Smooth muscle cell (in vitro differentiated cells): ENCODE measurements around the gene SRC. TPM values are rescaled to one million over a fixed set of nuclear protein-coding genes. Genes with fewer than 3 reads are reported as not detected.

Experiments used
- DNase-seq: peaks from one replicate; lab custom pipeline; 2025; ENCODE audit not compliant: unreplicated experiment; lab: John Stamatoyannopoulos, UW
- H2AFZ ChIP-seq: fragments of 200-600 bp; sonication (generic); 2 replicates; pipeline ENCODE4 v1.6.0; 2016; ENCODE audit warnings: antibody characterized with exemption, low read depth, mild to moderate bottlenecking
- H3F3A ChIP-seq: fragments of 200-600 bp; sonication (generic); 2 replicates; pipeline ENCODE4 v1.6.0; 2017; ENCODE audit warnings: antibody characterized with exemption, low read depth
- H3K27ac ChIP-seq: fragments of 200-600 bp; sonication (generic); 2 replicates; pipeline ENCODE4 v1.5.1; 2016; ENCODE audit warnings: low read depth, mild to moderate bottlenecking
- H3K27me3 ChIP-seq: fragments of 200-600 bp; sonication (generic); 2 replicates; pipeline ENCODE4 v1.6.1; 2016; ENCODE audit warnings: low read depth, mild to moderate bottlenecking
- H3K36me3 ChIP-seq: fragments of 200-600 bp; sonication (generic); 2 replicates; pipeline ENCODE4 v1.5.1; 2016; ENCODE audit warnings: low read depth
- H3K4me1 ChIP-seq: fragments of 200-600 bp; sonication (generic); 2 replicates; pipeline ENCODE4 v1.5.1; 2016; ENCODE audit warnings: low read depth
- H3K4me2 ChIP-seq: fragments of 200-600 bp; sonication (generic); 2 replicates; pipeline ENCODE4 v1.6.0; 2016; ENCODE audit warnings: mild to moderate bottlenecking
- H3K4me3 ChIP-seq: fragments of 200-600 bp; sonication (generic); 2 replicates; pipeline ENCODE4 v1.5.1; 2016; ENCODE audit warnings: mild to moderate bottlenecking
- H3K79me2 ChIP-seq: fragments of 200-600 bp; sonication (generic); 2 replicates; pipeline ENCODE4 v1.6.0; 2016; ENCODE audit warnings: low read depth, mild to moderate bottlenecking
- H3K9ac ChIP-seq: fragments of 200-600 bp; sonication (generic); 2 replicates; pipeline ENCODE4 v1.6.0; 2016; ENCODE audit warnings: low read depth
- H3K9me3 ChIP-seq: fragments of 200-600 bp; sonication (generic); replicated peaks from 2 replicates; pipeline ENCODE4 v1.5.1; 2016; ENCODE audit warnings: low read depth
- H4K20me1 ChIP-seq: fragments of 200-600 bp; sonication (generic); 2 replicates; pipeline ENCODE4 v1.6.0; 2016; ENCODE audit warnings: low read depth
- whole genome bisulfite sequencing: methylation state at CpG from one replicate; pipeline ENCODE4 v1.1.7; 2016; ENCODE audit warnings: low lambda C conversion rate; 5-methylcytosine and 5-hydroxymethylcytosine counted together
- polyA plus RNA-seq: library from polyadenylated mRNA; unstranded; fragments of >200 nt; fragmentation: Nextera tagmentation; extraction: Ambion mirVana; gene quantifications from 2 replicates; pipeline ENCODE4 v1.2.1, GENCODE V29; 2016
- total RNA-seq: library from RNA; depleted of rRNA; stranded (reverse); fragments of >200 nt; gene quantifications from 2 replicates; pipeline ENCODE4 v1.2.3, GENCODE V29; 2014
- TF ChIP-seq, protein P1 (sequence below): fragments of 200-600 bp; sonication (generic); IDR thresholded peaks from 2 replicates; pipeline ENCODE4 v1.5.1; 2017; ENCODE audit warnings: borderline replicate concordance, mild to moderate bottlenecking, antibody characterized with exemption; ENCODE audit not compliant: insufficient read depth, poor library complexity, severe bottlenecking

SRC gene
- total and polyA plus RNA-seq, 2 experiments from 2014 or later: 26.0 to 36.5 TPM

DNA sequence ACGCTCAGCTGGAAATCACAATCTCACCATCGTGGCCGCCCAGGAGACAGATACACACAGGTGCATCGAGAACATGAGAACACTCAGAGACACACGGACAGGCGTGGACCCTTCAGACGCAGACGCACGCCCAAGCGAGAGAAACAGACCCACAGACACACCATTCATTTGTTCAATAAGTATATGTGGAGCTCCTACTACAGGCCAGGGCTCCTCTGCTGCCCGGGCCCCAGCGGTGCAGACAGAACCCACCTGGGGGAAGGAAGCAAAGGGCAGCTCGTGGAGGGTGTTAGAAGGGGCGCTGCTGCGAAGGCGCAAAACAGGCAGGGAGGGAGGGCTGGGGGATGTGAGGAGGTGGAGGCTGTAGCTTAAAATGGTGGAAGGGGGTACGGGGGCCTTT lies 39.2 kb downstream of the SRC start:
- Histone ChIP-seq H3K36me3 (no peaks in the 10 kb centered on the region), H3K27ac (no peak overlapping the region), H3K9me3 (no peaks in the 10 kb centered on the region), H3F3A (peaks cover 7% of the 10 kb centered on the region), H3K4me2 (no peak overlapping the region), H4K20me1 (peaks cover 9% of the 10 kb centered on the region), H3K4me3 (no peak overlapping the region), H2AFZ (no peak overlapping the region), H3K27me3 (no peaks in the 10 kb centered on the region), H3K4me1 (no peaks in the 10 kb centered on the region), H3K79me2 (peaks cover 19% of the 10 kb centered on the region), H3K9ac (no peak overlapping the region)
- TF ChIP-seq, protein P1, sequence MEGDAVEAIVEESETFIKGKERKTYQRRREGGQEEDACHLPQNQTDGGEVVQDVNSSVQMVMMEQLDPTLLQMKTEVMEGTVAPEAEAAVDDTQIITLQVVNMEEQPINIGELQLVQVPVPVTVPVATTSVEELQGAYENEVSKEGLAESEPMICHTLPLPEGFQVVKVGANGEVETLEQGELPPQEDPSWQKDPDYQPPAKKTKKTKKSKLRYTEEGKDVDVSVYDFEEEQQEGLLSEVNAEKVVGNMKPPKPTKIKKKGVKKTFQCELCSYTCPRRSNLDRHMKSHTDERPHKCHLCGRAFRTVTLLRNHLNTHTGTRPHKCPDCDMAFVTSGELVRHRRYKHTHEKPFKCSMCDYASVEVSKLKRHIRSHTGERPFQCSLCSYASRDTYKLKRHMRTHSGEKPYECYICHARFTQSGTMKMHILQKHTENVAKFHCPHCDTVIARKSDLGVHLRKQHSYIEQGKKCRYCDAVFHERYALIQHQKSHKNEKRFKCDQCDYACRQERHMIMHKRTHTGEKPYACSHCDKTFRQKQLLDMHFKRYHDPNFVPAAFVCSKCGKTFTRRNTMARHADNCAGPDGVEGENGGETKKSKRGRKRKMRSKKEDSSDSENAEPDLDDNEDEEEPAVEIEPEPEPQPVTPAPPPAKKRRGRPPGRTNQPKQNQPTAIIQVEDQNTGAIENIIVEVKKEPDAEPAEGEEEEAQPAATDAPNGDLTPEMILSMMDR: no peak
- WGBS: 97% methylated on average over 17 of the region's 17 CpGs
- no peak for DNase-seq

DNA sequence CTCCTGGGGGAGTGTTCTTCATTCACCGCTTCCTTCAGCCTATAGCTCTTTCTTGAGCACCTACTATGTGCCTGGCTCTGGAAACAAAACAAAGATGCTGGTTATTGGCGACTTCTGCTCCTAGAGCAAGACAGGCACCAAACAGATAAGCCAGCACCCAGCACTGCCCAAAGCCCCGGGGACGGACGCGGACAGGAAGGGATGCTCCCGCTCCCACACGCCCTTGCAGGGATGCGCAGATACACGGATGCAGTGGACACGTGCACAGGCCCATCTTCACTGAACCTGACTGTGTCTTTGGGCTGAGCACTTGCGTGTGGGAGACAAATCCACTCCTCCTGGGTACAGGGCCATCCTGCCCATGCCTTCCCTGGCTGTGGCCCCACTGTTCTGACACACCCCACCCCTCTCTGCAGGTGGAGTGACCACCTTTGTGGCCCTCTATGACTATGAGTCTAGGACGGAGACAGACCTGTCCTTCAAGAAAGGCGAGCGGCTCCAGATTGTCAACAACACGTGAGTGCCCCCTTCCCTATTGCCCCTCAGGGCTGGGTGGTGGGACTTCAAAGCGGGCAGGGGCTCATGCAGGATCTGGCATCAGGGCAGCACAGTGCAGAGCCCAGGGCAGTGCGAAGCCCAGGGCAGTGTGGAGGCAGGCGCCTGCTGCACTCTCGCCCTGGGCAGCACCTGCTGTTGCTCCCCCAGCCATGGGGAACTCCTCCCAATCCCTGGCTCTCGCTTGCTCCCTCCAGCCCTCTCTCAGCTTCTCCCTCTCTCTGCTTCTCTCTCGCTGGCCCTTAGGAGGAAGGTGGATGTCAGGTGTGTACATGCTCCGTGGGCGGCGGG lies 39.9 kb downstream of the SRC start:
- H4K20me1 ChIP-seq: peaks cover 6% of the 10 kb centered on the region
- peaks cover 12% of the 10 kb centered on the region for H3K79me2 ChIP-seq
- H3K4me3 ChIP-seq: no peak overlapping the region
- no peaks in the 10 kb centered on the region for H3K36me3 ChIP-seq
- no peaks in the 10 kb centered on the region for H3K27me3 ChIP-seq
- H2AFZ ChIP-seq: no peak overlapping the region
- H3K9ac ChIP-seq: no peak overlapping the region
- no peak overlapping the region for H3K4me2 ChIP-seq
- H3K9me3 ChIP-seq: no peaks in the 10 kb centered on the region
- TF ChIP-seq, protein P1: no peak
- H3K27ac ChIP-seq: no peak overlapping the region
- 93% methylated on average over 22 of the region's 25 CpGs for WGBS
- no peak for DNase-seq
- H3K4me1 ChIP-seq: no peaks in the 10 kb centered on the region
- H3F3A ChIP-seq: peaks cover 3% of the 10 kb centered on the region

DNA sequence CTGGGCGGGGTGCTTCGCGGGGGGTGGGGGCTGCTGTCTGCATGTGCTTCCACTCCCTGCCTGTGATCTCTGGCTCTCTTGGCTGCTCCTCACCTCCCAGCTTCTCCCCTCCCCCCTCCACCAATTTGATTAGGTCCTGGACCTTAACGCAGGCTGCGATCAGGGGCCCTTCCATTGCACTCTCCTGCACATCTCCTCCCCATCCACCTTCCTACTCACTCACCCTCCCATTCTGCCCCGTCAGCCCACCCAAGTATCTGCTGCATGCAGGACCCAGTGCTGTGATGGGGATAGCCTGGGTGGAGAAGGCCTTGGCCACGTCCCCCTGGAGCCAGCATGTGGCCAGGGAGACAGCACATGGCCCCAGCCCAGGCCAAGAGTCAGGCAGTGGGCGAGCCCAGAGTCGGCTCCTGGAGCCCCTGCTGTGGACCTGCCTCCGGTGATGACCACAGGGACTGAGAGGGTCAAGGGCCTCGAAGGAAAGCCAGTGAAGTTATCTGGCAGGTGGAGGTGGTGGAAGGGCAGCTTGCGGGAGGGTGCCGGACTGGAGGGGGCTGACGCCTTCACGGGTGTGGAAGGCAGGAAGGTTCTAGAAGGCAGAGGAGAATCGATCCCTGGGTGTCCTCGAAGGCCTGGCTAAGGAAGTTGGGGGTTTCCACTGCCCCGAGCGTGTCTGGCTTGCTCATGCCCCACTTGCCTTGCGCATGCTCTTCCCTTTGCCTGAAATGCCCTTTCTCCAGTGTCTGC lies 40.7 kb downstream of the SRC start:
- Histone ChIP-seq H3K79me2 (peaks cover 4% of the 10 kb centered on the region), H3K9me3 (no peaks in the 10 kb centered on the region), H3K4me3 (no peak overlapping the region), H3K36me3 (no peaks in the 10 kb centered on the region), H3K27ac (no peak overlapping the region), H3K9ac (no peak overlapping the region), H2AFZ (no peak overlapping the region), H3K27me3 (no peaks in the 10 kb centered on the region), H4K20me1 (peaks cover 2% of the 10 kb centered on the region), H3K4me2 (no peak overlapping the region), H3K4me1 (no peaks in the 10 kb centered on the region), H3F3A (peaks cover 3% of the 10 kb centered on the region)
- TF ChIP-seq, protein P1: no peak
- DNase-seq: no peak
- WGBS: 95% methylated on average over 19 of the region's 20 CpGs
